GM20000 (cell line): ENCODE results near the gene LGI2.
"Not testable (repeated sequence)": the region's sequence is repeated elsewhere in the genome, so short reads cannot be mapped to it uniquely, and the experiment has no call there.

Experiments used
- DNase-seq: peaks from one replicate; pipeline ENCODE4 v3.0.0; 2012; ENCODE audit warnings: low spot score
- TF ChIP-seq, protein P1 (sequence below): IDR thresholded peaks from 2 replicates; pipeline ENCODE4 v1.5.1; 2012; ENCODE audit warnings: mild to moderate bottlenecking, control low read depth; ENCODE audit errors: extremely low read depth, missing control alignments

The LGI2 gene

GRCh38 chr4:25060963-25061340 lies 30.2 kb upstream of the LGI2 start:
- DNase-seq: no peak
- TF ChIP-seq, protein P1, sequence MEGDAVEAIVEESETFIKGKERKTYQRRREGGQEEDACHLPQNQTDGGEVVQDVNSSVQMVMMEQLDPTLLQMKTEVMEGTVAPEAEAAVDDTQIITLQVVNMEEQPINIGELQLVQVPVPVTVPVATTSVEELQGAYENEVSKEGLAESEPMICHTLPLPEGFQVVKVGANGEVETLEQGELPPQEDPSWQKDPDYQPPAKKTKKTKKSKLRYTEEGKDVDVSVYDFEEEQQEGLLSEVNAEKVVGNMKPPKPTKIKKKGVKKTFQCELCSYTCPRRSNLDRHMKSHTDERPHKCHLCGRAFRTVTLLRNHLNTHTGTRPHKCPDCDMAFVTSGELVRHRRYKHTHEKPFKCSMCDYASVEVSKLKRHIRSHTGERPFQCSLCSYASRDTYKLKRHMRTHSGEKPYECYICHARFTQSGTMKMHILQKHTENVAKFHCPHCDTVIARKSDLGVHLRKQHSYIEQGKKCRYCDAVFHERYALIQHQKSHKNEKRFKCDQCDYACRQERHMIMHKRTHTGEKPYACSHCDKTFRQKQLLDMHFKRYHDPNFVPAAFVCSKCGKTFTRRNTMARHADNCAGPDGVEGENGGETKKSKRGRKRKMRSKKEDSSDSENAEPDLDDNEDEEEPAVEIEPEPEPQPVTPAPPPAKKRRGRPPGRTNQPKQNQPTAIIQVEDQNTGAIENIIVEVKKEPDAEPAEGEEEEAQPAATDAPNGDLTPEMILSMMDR: no peak

GRCh38 chr4:25060241-25060962 lies 29.7 kb upstream of the LGI2 start:
- DNase-seq: no peak
- TF ChIP-seq, protein P1: no peak

DNA sequence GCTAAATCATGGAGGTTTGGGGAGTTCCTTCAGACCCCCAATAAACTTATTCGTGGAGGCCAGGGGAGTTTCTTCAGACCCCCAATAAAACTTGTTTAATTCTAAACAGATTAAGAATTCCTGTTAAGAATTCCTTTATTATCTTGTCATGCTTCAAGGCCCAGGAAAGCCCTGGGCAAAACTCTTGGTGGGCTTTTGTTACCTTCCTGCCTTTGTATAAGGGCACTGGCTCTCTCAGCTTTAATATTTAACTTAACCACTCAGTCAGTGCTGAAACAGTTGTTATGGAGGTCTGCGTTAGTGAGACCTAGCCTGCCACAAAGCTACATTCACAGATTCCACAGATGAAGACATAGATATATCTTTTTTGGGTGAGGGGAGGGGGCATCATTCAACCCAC lies 29.0 kb upstream of the LGI2 start:
- DNase-seq: no peak
- TF ChIP-seq, protein P1: no peak

DNA sequence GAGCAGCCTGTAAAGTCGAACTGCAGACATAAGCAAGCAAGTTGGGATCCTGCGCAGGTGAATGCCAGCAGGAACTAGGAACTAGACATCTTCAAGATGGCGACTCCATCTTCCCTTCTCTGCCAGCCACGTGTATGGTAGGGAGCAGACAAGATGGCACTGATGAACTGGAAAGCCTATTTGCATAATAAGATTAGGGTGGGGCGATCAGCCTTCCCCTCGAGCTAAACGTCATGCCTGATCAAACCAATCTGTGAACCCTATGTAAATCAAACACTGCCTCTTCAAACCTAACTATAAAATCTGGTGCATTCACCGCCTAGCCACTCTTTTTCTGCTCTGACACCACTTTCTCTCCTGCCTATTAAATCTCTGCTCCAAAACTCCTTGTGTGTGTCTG lies 28.1 kb upstream of the LGI2 start:
- DNase-seq: no peak

GRCh38 chr4:25057299-25057698 lies 26.6 kb upstream of the LGI2 start:
- TF ChIP-seq, protein P1: no peak
- no peak for DNase-seq

More for the DNA sequence above, 28.1 kb upstream of the LGI2 start:
- TF ChIP-seq, protein P1: no peak

GRCh38 chr4:25052037-25052436 lies 21.3 kb upstream of the LGI2 start:
- not testable (repeated sequence) for DNase-seq

- TF ChIP-seq, protein P1: no peak
- DNase-seq: no peak
Measured at GRCh38 chr4:25051534-25051933, 20.8 kb upstream of the LGI2 start.
